Loucy (cell line): ENCODE measurements around the gene GDPD2.

Experiments used
- H2AFZ ChIP-seq: fragments of 200-600 bp; sonication (generic); 2 replicates; pipeline ENCODE4 v1.6.0; 2016; ENCODE audit warnings: antibody characterized with exemption, mild to moderate bottlenecking, low read length, moderate library complexity
- H3F3A ChIP-seq: fragments of 200-600 bp; 2 replicates; pipeline ENCODE4 v1.6.0; 2016; ENCODE audit warnings: antibody characterized with exemption, low read depth, mild to moderate bottlenecking
- H3K27me3 ChIP-seq: fragments of 200-600 bp; sonication (generic); 2 replicates; pipeline ENCODE4 v1.6.1; 2014; ENCODE audit warnings: low read length, mild to moderate bottlenecking; ENCODE audit not compliant: insufficient read depth, poor library complexity, severe bottlenecking
- H3K36me3 ChIP-seq: fragments of 200-600 bp; sonication (generic); 2 replicates; pipeline ENCODE4 v1.6.1; 2016; ENCODE audit warnings: low read length; ENCODE audit not compliant: insufficient read depth
- H3K4me1 ChIP-seq: fragments of 200-600 bp; sonication (generic); 2 replicates; pipeline ENCODE4 v1.5.1; 2014; ENCODE audit warnings: low read length, mild to moderate bottlenecking; ENCODE audit not compliant: insufficient read depth, poor library complexity, severe bottlenecking
- H3K4me2 ChIP-seq: fragments of 200-600 bp; sonication (generic); 2 replicates; pipeline ENCODE4 v1.6.0; 2014; ENCODE audit warnings: antibody characterized with exemption, low read length, low read depth, mild to moderate bottlenecking; ENCODE audit not compliant: poor library complexity, severe bottlenecking
- H3K4me3 ChIP-seq: fragments of 200-600 bp; sonication (generic); 2 replicates; pipeline ENCODE4 v1.5.1; 2014; ENCODE audit warnings: low read length, mild to moderate bottlenecking, mixed read lengths; ENCODE audit not compliant: poor library complexity, severe bottlenecking
- H3K79me2 ChIP-seq: fragments of 200-600 bp; sonication (generic); 2 replicates; pipeline ENCODE4 v1.6.1; 2014; ENCODE audit warnings: low read length; ENCODE audit not compliant: insufficient read depth
- H3K9ac ChIP-seq: fragments of 200-600 bp; sonication (generic); 2 replicates; pipeline ENCODE4 v1.6.0; 2014; ENCODE audit warnings: mild to moderate bottlenecking, low read depth, low read length, moderate library complexity; ENCODE audit not compliant: poor library complexity, severe bottlenecking
- H3K9me2 ChIP-seq: fragments of 200-600 bp; sonication (generic); replicated peaks from 2 replicates; pipeline ENCODE4 v1.6.1; 2016; ENCODE audit warnings: low read depth, low read length, mixed read lengths
- H3K9me3 ChIP-seq: fragments of 200-600 bp; sonication (generic); 2 replicates; pipeline ENCODE4 v1.6.1; 2014; ENCODE audit warnings: mild to moderate bottlenecking, antibody characterized with exemption, low read length, low read depth; ENCODE audit not compliant: insufficient read depth
- H4K20me1 ChIP-seq: fragments of 200-600 bp; sonication (generic); 2 replicates; pipeline ENCODE4 v1.6.0; 2014; ENCODE audit warnings: antibody characterized with exemption, low read length, mild to moderate bottlenecking; ENCODE audit not compliant: insufficient read depth, poor library complexity, severe bottlenecking
- EZH2phosphoT487 ChIP-seq: fragments of 200-600 bp; IDR thresholded peaks from 2 replicates; pipeline ENCODE4 v1.6.1; 2018; ENCODE audit warnings: antibody characterized with exemption, mild to moderate bottlenecking, moderate library complexity, borderline replicate concordance
- TF ChIP-seq, protein P1 (sequence below): fragments of 200-600 bp; sonication (generic); conservative IDR thresholded peaks from 2 replicates; pipeline ENCODE4 v1.5.1; 2014; ENCODE audit warnings: mild to moderate bottlenecking, antibody characterized with exemption, low read length

The GDPD2 gene

DNA sequence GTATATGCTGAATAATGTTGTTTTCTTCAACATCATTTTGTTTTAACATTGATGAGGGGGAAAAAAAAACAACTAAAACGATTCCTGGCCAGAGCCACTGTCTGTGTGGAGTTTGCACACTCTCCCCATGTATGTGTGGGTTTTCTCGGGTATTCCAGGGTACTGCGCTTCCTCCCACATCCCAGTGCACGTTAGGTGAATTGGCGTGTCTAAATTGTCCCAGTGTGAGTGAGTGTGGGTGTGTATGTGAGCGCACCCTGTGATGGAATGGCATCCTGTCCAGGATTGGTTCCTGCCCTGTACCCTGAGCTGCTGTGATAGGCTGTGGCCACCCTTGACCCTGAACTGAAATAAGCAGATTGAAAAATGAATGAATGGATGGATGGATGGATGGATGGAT is 19.1 kb downstream of the GDPD2 start:
- no peak overlapping the region for H3K4me3 ChIP-seq
- H3K4me1 ChIP-seq = peaks cover 10% of the 10 kb centered on the region
- H3K9ac ChIP-seq = no peak overlapping the region
- no peak overlapping the region for H3K4me2 ChIP-seq
- H3K9me3 ChIP-seq = no peaks in the 10 kb centered on the region
- H3K79me2 ChIP-seq = no peaks in the 10 kb centered on the region
- H3F3A ChIP-seq = no peaks in the 10 kb centered on the region
- no peaks in the 10 kb centered on the region for H4K20me1 ChIP-seq
- no peaks in the 10 kb centered on the region for H3K36me3 ChIP-seq
- no peak for TF ChIP-seq EZH2phosphoT487
- TF ChIP-seq, protein P1, sequence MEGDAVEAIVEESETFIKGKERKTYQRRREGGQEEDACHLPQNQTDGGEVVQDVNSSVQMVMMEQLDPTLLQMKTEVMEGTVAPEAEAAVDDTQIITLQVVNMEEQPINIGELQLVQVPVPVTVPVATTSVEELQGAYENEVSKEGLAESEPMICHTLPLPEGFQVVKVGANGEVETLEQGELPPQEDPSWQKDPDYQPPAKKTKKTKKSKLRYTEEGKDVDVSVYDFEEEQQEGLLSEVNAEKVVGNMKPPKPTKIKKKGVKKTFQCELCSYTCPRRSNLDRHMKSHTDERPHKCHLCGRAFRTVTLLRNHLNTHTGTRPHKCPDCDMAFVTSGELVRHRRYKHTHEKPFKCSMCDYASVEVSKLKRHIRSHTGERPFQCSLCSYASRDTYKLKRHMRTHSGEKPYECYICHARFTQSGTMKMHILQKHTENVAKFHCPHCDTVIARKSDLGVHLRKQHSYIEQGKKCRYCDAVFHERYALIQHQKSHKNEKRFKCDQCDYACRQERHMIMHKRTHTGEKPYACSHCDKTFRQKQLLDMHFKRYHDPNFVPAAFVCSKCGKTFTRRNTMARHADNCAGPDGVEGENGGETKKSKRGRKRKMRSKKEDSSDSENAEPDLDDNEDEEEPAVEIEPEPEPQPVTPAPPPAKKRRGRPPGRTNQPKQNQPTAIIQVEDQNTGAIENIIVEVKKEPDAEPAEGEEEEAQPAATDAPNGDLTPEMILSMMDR = no peak
- H2AFZ ChIP-seq = no peak overlapping the region
- no peaks in the 10 kb centered on the region for H3K27me3 ChIP-seq
- no peaks in the 10 kb centered on the region for H3K9me2 ChIP-seq

DNA sequence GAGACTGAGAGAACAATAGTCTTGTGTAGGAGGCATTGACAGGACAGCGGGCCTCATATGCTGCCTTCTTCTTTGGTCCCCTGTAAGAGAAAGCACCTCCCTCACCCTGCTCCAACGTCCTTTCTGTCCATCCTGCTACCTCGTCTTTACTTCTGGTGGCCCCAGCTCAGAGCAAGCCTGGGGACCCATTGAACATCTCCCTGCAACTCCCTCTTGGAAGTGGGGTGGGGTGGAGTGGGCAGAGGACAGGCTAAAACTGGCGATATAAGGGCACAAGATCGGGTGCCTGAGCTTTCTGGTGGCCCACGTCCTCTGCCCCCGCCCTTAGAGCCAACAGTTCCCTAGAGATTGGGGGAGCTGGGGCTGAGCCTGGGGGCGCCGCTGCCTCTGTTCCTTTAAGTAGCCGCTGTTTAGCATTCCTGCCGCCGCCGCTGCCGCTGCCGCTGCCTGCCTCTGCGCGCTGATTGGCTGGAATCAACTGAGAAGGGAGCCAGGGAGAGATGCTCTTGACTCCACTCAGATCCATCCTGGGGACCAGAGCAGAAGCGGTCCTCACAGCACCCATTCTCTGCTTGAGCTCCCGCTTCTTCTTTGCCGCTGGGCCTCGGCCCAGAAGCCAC is 21.3 kb downstream of the GDPD2 start, which contains the start of gene DLG3:
DLG3 (plus strand) TSS at position 510 of the 620 bp plus-strand sequence. CDS start 367 bp downstream, outside the sequence.
- H3K79me2 ChIP-seq = no peaks in the 10 kb centered on the region
- H2AFZ ChIP-seq = no peak within 1 kb of the TSS
- no peak within 1 kb of the TSS for H3K4me3 ChIP-seq
- H3K9ac ChIP-seq = no peak within 1 kb of the TSS
- no peak within 1 kb of the TSS for H3K4me2 ChIP-seq
- TF ChIP-seq, protein P1 = no peak
- TF ChIP-seq EZH2phosphoT487 = no peak
- no peaks in the 10 kb centered on the region for H3K9me3 ChIP-seq
- H3F3A ChIP-seq = no peaks in the 10 kb centered on the region
- H3K9me2 ChIP-seq = no peaks in the 10 kb centered on the region
- peaks cover 2% of the 10 kb centered on the region for H3K4me1 ChIP-seq
- no peaks in the 10 kb centered on the region for H3K27me3 ChIP-seq
- no peaks in the 10 kb centered on the region for H3K36me3 ChIP-seq
- H4K20me1 ChIP-seq = no peaks in the 10 kb centered on the region

DNA sequence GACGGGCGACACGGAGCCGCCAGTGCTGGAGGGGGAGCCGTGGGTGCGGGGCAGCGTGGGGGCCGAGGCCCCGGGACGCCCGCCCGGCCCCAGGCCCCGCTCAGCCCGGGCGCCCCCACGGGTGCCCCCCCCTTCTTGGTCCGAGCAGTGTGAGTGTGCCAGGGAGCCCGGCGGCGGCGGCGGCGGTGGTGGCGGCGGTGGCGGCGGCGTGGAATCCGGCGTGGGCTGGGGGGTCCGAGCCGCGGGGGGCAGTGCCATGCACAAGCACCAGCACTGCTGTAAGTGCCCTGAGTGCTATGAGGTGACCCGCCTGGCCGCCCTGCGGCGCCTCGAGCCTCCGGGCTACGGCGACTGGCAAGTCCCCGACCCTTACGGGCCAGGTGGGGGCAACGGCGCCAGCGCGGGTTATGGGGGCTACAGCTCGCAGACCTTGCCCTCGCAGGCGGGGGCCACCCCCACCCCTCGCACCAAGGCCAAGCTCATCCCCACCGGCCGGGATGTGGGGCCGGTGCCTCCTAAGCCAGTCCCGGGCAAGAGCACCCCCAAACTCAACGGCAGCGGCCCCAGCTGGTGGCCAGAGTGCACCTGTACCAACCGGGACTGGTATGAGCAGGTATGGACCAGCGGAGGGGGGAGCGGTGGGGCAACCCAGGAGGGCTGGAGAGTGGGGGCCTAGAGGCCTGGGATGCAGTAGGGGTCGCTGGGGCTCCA is 22.0 kb downstream of the GDPD2 start:
- Histone ChIP-seq H3K4me3 (no peak overlapping the region), H3K4me2 (no peak overlapping the region)

More for the DNA sequence above, 22.0 kb downstream of the GDPD2 start:
- no peak overlapping the region for H3K9ac ChIP-seq
- no peaks in the 10 kb centered on the region for H3K79me2 ChIP-seq
- no peaks in the 10 kb centered on the region for H3K36me3 ChIP-seq
- no peaks in the 10 kb centered on the region for H3K9me2 ChIP-seq
- TF ChIP-seq EZH2phosphoT487 = no peak
- TF ChIP-seq, protein P1 = no peak
- no peaks in the 10 kb centered on the region for H3K4me1 ChIP-seq
- H4K20me1 ChIP-seq = no peaks in the 10 kb centered on the region
- H3K27me3 ChIP-seq = no peaks in the 10 kb centered on the region
- H3K9me3 ChIP-seq = no peaks in the 10 kb centered on the region
- no peaks in the 10 kb centered on the region for H3F3A ChIP-seq
- H2AFZ ChIP-seq = no peak overlapping the region
